Gastrocnemius medialis (tissue), 4 donors: Measurements from ENCODE around the gene ZSCAN10.

ENCODE experiments used
- CTCF ChIP-seq, 5 experiments: fragments of 450-650 bp in 3 of 5; fragments of 200-600 bp in 2 of 5; sonication (generic) in 2 of 5; IDR thresholded peaks in 4 of 5; conservative IDR thresholded peaks in 1 of 5; 1 replicate in 4 of 5; 2 replicates in 1 of 5; pipeline ENCODE4 v1.5.1; 2016 to 2019; ENCODE audit warnings: antibody characterized with exemption in 5 of 5, mild to moderate bottlenecking in 3 of 5, moderate library complexity in 3 of 5
- POLR2A ChIP-seq, 2 donors: fragments of 450-650 bp; IDR thresholded peaks; one replicate each; pipeline ENCODE4 v1.6.1; 2017; ENCODE audit warnings: antibody characterized with exemption in 2 of 2, mild to moderate bottlenecking in 2 of 2, moderate library complexity in 2 of 2

DNA sequence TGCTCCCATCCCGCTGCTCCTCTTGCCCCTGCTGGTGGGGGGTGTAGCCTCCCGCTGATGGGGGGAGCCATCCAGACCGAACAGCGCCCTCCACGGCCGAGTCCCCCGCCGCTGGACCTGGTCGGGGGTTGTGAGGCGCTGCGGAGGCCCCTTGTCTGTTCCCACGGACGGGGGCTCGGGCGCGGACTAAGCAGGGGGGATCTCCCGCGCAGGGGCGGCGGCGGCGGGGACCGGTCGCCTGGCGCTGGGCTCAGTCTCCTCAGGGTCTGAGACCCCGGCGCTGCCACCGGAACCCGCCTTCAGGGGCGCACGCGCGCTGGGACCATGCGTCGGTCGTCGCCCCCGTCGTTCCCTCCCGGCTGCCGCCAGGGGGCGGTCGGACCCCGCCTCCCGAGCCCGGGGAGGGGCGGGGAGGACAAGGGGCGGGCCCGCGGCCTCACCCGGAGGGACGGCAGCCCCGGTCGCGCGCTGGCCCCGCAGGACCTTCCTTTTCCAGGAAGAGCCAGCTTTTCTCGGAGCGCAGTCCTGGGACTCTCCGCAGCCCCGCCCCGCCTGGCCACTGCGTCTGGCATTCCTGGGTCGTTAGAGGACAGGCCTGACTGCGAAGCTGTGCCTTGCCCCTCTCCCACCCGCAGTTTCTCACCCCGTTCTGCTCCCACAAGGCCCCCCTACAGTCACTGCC, 39.9 kb downstream of the ZSCAN10 start:
- TF ChIP-seq CTCF (IDR thresholded peaks at IDR 0.05 in 4 of 5, conservative IDR thresholded peaks at IDR 0.05 in 1 of 5) (peak; percentile 81 to 99 (median 99)), POLR2A (IDR thresholded peaks at IDR 0.05) (peak in 1 of 2 donors; percentile 17)
